ENCODE measurements around the gene FAM227A. TPM values are rescaled to one million over a fixed set of nuclear protein-coding genes. Genes with fewer than 3 reads are reported as not detected.

The FAM227A gene
- total and polyA plus RNA-seq, 4 donors = 0.01 to 0.42 (median 0.04) TPM

DNA sequence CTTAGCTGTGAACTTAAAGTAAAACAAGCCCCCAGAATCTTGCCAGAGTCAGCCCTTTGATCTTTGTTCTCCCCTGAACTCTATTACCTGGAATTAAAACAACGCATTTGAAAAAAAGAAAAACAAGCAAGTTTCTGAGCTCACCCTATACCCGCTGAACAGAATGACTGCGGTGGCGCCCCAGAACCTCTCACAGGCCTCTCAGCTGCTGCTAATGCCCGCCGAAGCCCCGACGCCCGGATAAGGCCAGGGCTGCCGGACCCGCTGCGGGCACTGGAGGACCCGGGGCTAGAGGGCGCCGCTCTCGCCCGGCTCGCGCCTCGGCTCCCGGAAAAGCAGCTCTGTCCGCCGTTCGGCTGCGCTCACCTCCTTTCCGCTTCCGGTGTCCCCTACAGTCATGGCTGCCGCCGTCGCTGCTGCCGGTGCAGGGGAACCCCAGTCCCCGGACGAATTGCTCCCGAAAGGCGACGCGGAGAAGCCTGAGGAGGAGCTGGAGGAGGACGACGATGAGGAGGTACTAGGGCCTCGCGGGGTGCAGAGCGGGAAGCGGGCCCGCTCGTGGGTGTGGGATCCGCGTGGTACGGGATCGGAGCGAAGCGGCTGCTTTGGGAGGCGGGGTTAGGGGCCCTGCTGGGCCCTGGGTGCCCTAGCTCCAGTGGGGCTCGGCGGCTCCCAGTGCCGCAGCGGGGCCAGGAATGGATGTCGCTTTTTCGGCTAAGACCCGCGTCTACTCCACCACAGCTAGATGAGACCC, 25.6 kb upstream of the FAM227A start, which contains the start of gene TOMM22:
Gene TOMM22 (plus strand): TSS at position 376 of the 754 bp plus-strand sequence. CDS start 22 bp downstream, at position 398.
- no peaks in the 10 kb centered on the region for H3K27me3 ChIP-seq (ENCODE audit: control insufficient read depth in 4 of 4, insufficient read depth in 4 of 4, low read length in 3 of 4)
- TF ChIP-seq TAF1 (conservative IDR thresholded peaks at IDR 0.05) (no peak), NR2F2 (IDR thresholded peaks at IDR 0.05) (peak; percentile 33), HNF4G (IDR thresholded peaks at IDR 0.05) (peak; percentile 30), HNF4A (conservative IDR thresholded peaks at IDR 0.05) (peak in 1 of 2 donors; percentile 88), JUND (IDR thresholded peaks at IDR 0.05) (no peak), SP1 (IDR thresholded peaks at IDR 0.05) (peak; percentile 69), GABPA (IDR thresholded peaks at IDR 0.05 in 1 of 2, conservative IDR thresholded peaks at IDR 0.05 in 1 of 2) (peak; percentile 86 to 99), EGR1 (IDR thresholded peaks at IDR 0.05; ENCODE audit: low read depth in 2 of 2) (peak in 1 of 2 donors; percentile 57), FOXA1 (IDR thresholded peaks at IDR 0.05) (peak; percentile 35), RXRA (IDR thresholded peaks at IDR 0.05) (peak in 1 of 2 donors; percentile 13), YY1 (IDR thresholded peaks at IDR 0.05) (peak; percentile 99), RAD21 (IDR thresholded peaks at IDR 0.05) (peak; percentile 63 to 73), FOXA2 (IDR thresholded peaks at IDR 0.05) (peak; percentile 12)
- TF ChIP-seq, protein P1, sequence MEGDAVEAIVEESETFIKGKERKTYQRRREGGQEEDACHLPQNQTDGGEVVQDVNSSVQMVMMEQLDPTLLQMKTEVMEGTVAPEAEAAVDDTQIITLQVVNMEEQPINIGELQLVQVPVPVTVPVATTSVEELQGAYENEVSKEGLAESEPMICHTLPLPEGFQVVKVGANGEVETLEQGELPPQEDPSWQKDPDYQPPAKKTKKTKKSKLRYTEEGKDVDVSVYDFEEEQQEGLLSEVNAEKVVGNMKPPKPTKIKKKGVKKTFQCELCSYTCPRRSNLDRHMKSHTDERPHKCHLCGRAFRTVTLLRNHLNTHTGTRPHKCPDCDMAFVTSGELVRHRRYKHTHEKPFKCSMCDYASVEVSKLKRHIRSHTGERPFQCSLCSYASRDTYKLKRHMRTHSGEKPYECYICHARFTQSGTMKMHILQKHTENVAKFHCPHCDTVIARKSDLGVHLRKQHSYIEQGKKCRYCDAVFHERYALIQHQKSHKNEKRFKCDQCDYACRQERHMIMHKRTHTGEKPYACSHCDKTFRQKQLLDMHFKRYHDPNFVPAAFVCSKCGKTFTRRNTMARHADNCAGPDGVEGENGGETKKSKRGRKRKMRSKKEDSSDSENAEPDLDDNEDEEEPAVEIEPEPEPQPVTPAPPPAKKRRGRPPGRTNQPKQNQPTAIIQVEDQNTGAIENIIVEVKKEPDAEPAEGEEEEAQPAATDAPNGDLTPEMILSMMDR (IDR thresholded peaks at IDR 0.05; ENCODE audit: low read depth, low read length, missing input control) = peak; percentile 40
- TF ChIP-seq, protein P2, sequence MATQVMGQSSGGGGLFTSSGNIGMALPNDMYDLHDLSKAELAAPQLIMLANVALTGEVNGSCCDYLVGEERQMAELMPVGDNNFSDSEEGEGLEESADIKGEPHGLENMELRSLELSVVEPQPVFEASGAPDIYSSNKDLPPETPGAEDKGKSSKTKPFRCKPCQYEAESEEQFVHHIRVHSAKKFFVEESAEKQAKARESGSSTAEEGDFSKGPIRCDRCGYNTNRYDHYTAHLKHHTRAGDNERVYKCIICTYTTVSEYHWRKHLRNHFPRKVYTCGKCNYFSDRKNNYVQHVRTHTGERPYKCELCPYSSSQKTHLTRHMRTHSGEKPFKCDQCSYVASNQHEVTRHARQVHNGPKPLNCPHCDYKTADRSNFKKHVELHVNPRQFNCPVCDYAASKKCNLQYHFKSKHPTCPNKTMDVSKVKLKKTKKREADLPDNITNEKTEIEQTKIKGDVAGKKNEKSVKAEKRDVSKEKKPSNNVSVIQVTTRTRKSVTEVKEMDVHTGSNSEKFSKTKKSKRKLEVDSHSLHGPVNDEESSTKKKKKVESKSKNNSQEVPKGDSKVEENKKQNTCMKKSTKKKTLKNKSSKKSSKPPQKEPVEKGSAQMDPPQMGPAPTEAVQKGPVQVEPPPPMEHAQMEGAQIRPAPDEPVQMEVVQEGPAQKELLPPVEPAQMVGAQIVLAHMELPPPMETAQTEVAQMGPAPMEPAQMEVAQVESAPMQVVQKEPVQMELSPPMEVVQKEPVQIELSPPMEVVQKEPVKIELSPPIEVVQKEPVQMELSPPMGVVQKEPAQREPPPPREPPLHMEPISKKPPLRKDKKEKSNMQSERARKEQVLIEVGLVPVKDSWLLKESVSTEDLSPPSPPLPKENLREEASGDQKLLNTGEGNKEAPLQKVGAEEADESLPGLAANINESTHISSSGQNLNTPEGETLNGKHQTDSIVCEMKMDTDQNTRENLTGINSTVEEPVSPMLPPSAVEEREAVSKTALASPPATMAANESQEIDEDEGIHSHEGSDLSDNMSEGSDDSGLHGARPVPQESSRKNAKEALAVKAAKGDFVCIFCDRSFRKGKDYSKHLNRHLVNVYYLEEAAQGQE (IDR thresholded peaks at IDR 0.05) = peak; percentile 76
- TF ChIP-seq, protein P3, sequence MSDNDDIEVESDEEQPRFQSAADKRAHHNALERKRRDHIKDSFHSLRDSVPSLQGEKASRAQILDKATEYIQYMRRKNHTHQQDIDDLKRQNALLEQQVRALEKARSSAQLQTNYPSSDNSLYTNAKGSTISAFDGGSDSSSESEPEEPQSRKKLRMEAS (IDR thresholded peaks at IDR 0.05) = peak; percentile 67
- TF ChIP-seq, protein P4, sequence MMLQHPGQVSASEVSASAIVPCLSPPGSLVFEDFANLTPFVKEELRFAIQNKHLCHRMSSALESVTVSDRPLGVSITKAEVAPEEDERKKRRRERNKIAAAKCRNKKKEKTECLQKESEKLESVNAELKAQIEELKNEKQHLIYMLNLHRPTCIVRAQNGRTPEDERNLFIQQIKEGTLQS (IDR thresholded peaks at IDR 0.05) = no peak
- TF ChIP-seq, protein P5, sequence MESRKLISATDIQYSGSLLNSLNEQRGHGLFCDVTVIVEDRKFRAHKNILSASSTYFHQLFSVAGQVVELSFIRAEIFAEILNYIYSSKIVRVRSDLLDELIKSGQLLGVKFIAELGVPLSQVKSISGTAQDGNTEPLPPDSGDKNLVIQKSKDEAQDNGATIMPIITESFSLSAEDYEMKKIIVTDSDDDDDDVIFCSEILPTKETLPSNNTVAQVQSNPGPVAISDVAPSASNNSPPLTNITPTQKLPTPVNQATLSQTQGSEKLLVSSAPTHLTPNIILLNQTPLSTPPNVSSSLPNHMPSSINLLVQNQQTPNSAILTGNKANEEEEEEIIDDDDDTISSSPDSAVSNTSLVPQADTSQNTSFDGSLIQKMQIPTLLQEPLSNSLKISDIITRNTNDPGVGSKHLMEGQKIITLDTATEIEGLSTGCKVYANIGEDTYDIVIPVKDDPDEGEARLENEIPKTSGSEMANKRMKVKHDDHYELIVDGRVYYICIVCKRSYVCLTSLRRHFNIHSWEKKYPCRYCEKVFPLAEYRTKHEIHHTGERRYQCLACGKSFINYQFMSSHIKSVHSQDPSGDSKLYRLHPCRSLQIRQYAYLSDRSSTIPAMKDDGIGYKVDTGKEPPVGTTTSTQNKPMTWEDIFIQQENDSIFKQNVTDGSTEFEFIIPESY (IDR thresholded peaks at IDR 0.05) = peak; percentile 46
- H3K9me3 ChIP-seq (ENCODE audit: control insufficient read depth in 4 of 4, low read length in 3 of 4) = no peaks in the 10 kb centered on the region
- peaks cover 2 to 11% (median 8%) of the 10 kb centered on the region in 4 donors for H3K4me1 ChIP-seq (ENCODE audit: control insufficient read depth in 4 of 4, insufficient read depth in 4 of 4, low read length in 3 of 4)
- H3K9ac ChIP-seq (ENCODE audit: low read depth in 1 of 2, low read length in 2 of 2) = peak within 1 kb of the TSS; percentile 85 to 89
- peak; percentile 90 for DNase-seq (ENCODE audit: low spot score)
- H3K27ac ChIP-seq (ENCODE audit: low read depth in 1 of 2, low read length in 2 of 2) = peak within 1 kb of the TSS; percentile 65 to 74
- peak within 1 kb of the TSS; percentile 65 to 100 (median 74) for H3K4me3 ChIP-seq (ENCODE audit: low read depth in 1 of 3, low read length in 3 of 3)
- under 1% methylated on average over 60 of the region's 60 CpGs for WGBS
- peaks cover 4 to 34% (median 11%) of the 10 kb centered on the region in 4 donors for H3K36me3 ChIP-seq (ENCODE audit: control insufficient read depth in 4 of 4, insufficient read depth in 3 of 4, low read depth in 1 of 4, low read length in 3 of 4)

All from liver (tissue), 9 donors.